Gastrocnemius medialis (tissue), 4 donors: Measurements from ENCODE around the gene KCNH4. TPM values are rescaled to one million over a fixed set of nuclear protein-coding genes. Genes with fewer than 3 reads are reported as not detected.

Source experiments
- ATAC-seq, 2 donors: fragments of 150-250 bp; one replicate each; pipeline ENCODE4 v1.9.1; 2016
- DNase-seq, 2 donors: peaks; one replicate each; pipeline ENCODE4 v3.0.0-alpha.2; 2019
- H3K27ac ChIP-seq, 4 donors: fragments of 200-600 bp; sonication (generic); 1 replicate in 1 of 4; 2 replicates in 3 of 4; pipeline ENCODE4 v1.5.1; 2016 to 2018; ENCODE audit warnings: mild to moderate bottlenecking in 2 of 4, moderate library complexity in 1 of 4
- H3K27me3 ChIP-seq, 3 donors: fragments of 200-600 bp; sonication (generic) in 2 of 3; 1 replicate in 1 of 3; 2 replicates in 2 of 3; pipeline versions ENCODE4 v1.5.1 to v1.6.0; 2016 to 2019; ENCODE audit warnings: mild to moderate bottlenecking in 1 of 3, moderate library complexity in 1 of 3
- H3K36me3 ChIP-seq, 2 donors: fragments of 200-600 bp; sonication (generic) in 1 of 2; one replicate each; pipeline ENCODE4 v1.5.1; 2017 to 2018
- H3K4me1 ChIP-seq, 2 donors: fragments of 200-600 bp; sonication (generic) in 1 of 2; one replicate each; pipeline ENCODE4 v1.5.1; 2016 to 2017; ENCODE audit warnings: mild to moderate bottlenecking in 2 of 2
- H3K4me3 ChIP-seq, 4 donors: fragments of 200-600 bp; sonication (generic) in 3 of 4; 1 replicate in 1 of 4; 2 replicates in 3 of 4; pipeline ENCODE4 v1.5.1; 2016 to 2019; ENCODE audit warnings: mild to moderate bottlenecking in 2 of 4
- H3K9me3 ChIP-seq, 3 donors: fragments of 200-600 bp; sonication (generic) in 2 of 3; 1 replicate in 1 of 3; 2 replicates in 2 of 3; pipeline ENCODE4 v1.5.1; 2016 to 2019
- CTCF ChIP-seq, 5 experiments: fragments of 450-650 bp in 3 of 5; fragments of 200-600 bp in 2 of 5; sonication (generic) in 2 of 5; IDR thresholded peaks in 4 of 5; conservative IDR thresholded peaks in 1 of 5; 1 replicate in 4 of 5; 2 replicates in 1 of 5; pipeline ENCODE4 v1.5.1; 2016 to 2019; ENCODE audit warnings: antibody characterized with exemption in 5 of 5, mild to moderate bottlenecking in 3 of 5, moderate library complexity in 3 of 5
- POLR2A ChIP-seq, 2 donors: fragments of 450-650 bp; IDR thresholded peaks; one replicate each; pipeline ENCODE4 v1.6.1; 2017; ENCODE audit warnings: antibody characterized with exemption in 2 of 2, mild to moderate bottlenecking in 2 of 2, moderate library complexity in 2 of 2
- in situ Hi-C, 4 donors: fragments of 200-750 bp; cut with MboI; loops; one replicate each; pipeline versions ENCODE4 v1.15.0 to v1.8.0; 2017; ENCODE audit warnings: low sequenced_read_pairs in 4 of 4
- intact Hi-C: fragments of 100-400 bp; cut with DNase I; formaldehyde crosslinking; loops from one replicate; pipeline ENCODE4 v1.15.1; 2023; ENCODE audit warnings: low total_unique reads
- total RNA-seq, 4 donors: library from RNA; depleted of rRNA; stranded (reverse); fragments of >200 nt; gene quantifications; one replicate each; pipeline versions ENCODE4 v1.1.0 to v1.2.3, GENCODE V29; 2016

KCNH4 gene
- total RNA-seq, 4 donors from 2014 or later, result not detected

- Histone ChIP-seq H3K9me3 (no peaks in the 10 kb centered on the region), H3K4me3 (no peak overlapping the region), H3K36me3 (no peaks in the 10 kb centered on the region), H3K27ac (no peak overlapping the region), H3K27me3 (no peaks in the 10 kb centered on the region), H3K4me1 (no peaks in the 10 kb centered on the region)
- ATAC-seq (no peak), DNase-seq (no peak)
- intact Hi-C loops (no loop called here), in situ Hi-C loops (no loop called here)
- no peak for TF ChIP-seq POLR2A (IDR thresholded peaks at IDR 0.05)
- no peak for TF ChIP-seq CTCF (IDR thresholded peaks at IDR 0.05 in 4 of 5, conservative IDR thresholded peaks at IDR 0.05 in 1 of 5)
Measured at GRCh38 chr17:42166196-42166763, 14.7 kb downstream of the KCNH4 start.

- no peak overlapping the region for H3K4me3 ChIP-seq
- H3K9me3 ChIP-seq, result no peaks in the 10 kb centered on the region
- H3K27ac ChIP-seq, result no peak overlapping the region
- DNase-seq, result no peak
- ATAC-seq, result no peak
- in situ Hi-C loops (no loop called here), intact Hi-C loops (no loop called here)
- TF ChIP-seq CTCF (IDR thresholded peaks at IDR 0.05 in 4 of 5, conservative IDR thresholded peaks at IDR 0.05 in 1 of 5), result no peak
- no peak for TF ChIP-seq POLR2A (IDR thresholded peaks at IDR 0.05)
- H3K4me1 ChIP-seq, result no peaks in the 10 kb centered on the region
- H3K36me3 ChIP-seq, result no peaks in the 10 kb centered on the region
- H3K27me3 ChIP-seq, result no peaks in the 10 kb centered on the region
Measured at GRCh38 chr17:42165751-42166150, 15.2 kb downstream of the KCNH4 start.

- Histone ChIP-seq H3K9me3 (no peaks in the 10 kb centered on the region), H3K36me3 (no peaks in the 10 kb centered on the region), H3K27ac (no peak overlapping the region), H3K4me3 (no peak overlapping the region), H3K4me1 (no peaks in the 10 kb centered on the region), H3K27me3 (no peaks in the 10 kb centered on the region)
- no peak for TF ChIP-seq POLR2A (IDR thresholded peaks at IDR 0.05)
- TF ChIP-seq CTCF (IDR thresholded peaks at IDR 0.05 in 4 of 5, conservative IDR thresholded peaks at IDR 0.05 in 1 of 5), result no peak
- intact Hi-C loops (no loop called here), in situ Hi-C loops (no loop called here)
- ATAC-seq, result no peak
- DNase-seq, result no peak
Measured at GRCh38 chr17:42163696-42164407, 17.1 kb downstream of the KCNH4 start.

GRCh38 chr17:42163113-42163512 is 17.8 kb downstream of the KCNH4 start:
- TF ChIP-seq POLR2A (IDR thresholded peaks at IDR 0.05), result no peak
- TF ChIP-seq CTCF (IDR thresholded peaks at IDR 0.05 in 4 of 5, conservative IDR thresholded peaks at IDR 0.05 in 1 of 5), result peak in 1 of 5 experiments; percentile 28
- Histone ChIP-seq H3K4me1 (no peaks in the 10 kb centered on the region), H3K4me3 (no peak overlapping the region), H3K27ac (no peak overlapping the region), H3K9me3 (no peaks in the 10 kb centered on the region), H3K36me3 (no peaks in the 10 kb centered on the region), H3K27me3 (no peaks in the 10 kb centered on the region)
- intact Hi-C loops (no loop called here), in situ Hi-C loops (no loop called here)
- ATAC-seq (no peak), DNase-seq (no peak)
